Ishikawa (cell line): ENCODE data around the gene CHAT.

Experiments used
- CEBPB ChIP-seq: IDR thresholded peaks from 2 replicates; pipeline ENCODE4 v1.6.1; 2012
- CREB1 ChIP-seq: IDR thresholded peaks from 2 replicates; pipeline ENCODE4 v1.6.1; 2012; ENCODE audit warnings: low read depth
- EP300 ChIP-seq: IDR thresholded peaks from 2 replicates; pipeline ENCODE4 v1.6.1; 2012; ENCODE audit warnings: borderline replicate concordance
- FOXM1 ChIP-seq: IDR thresholded peaks from 2 replicates; pipeline ENCODE4 v1.6.1; 2012; ENCODE audit warnings: low read depth, borderline replicate concordance
- NFIC ChIP-seq: IDR thresholded peaks from 2 replicates; pipeline ENCODE4 v1.6.1; 2012
- RAD21 ChIP-seq: IDR thresholded peaks from 2 replicates; pipeline ENCODE4 v1.6.1; 2012; ENCODE audit warnings: low read depth
- TAF1 ChIP-seq: IDR thresholded peaks from 2 replicates; pipeline ENCODE4 v1.6.1; 2012; ENCODE audit warnings: low read depth, mild to moderate bottlenecking
- TCF12 ChIP-seq: IDR thresholded peaks from 2 replicates; pipeline ENCODE4 v1.6.1; 2012; ENCODE audit warnings: low read depth
- TEAD4 ChIP-seq: IDR thresholded peaks from 2 replicates; pipeline ENCODE4 v1.6.1; 2012
- TF ChIP-seq, protein P1 (sequence below): IDR thresholded peaks from 2 replicates; pipeline ENCODE4 v1.6.1; 2012
- TF ChIP-seq, protein P2 (sequence below): IDR thresholded peaks from 2 replicates; pipeline ENCODE4 v1.6.1; 2012; ENCODE audit warnings: low read depth, mild to moderate bottlenecking
- TF ChIP-seq, protein P3 (sequence below): IDR thresholded peaks from 2 replicates; pipeline ENCODE4 v1.6.1; 2012

DNA sequence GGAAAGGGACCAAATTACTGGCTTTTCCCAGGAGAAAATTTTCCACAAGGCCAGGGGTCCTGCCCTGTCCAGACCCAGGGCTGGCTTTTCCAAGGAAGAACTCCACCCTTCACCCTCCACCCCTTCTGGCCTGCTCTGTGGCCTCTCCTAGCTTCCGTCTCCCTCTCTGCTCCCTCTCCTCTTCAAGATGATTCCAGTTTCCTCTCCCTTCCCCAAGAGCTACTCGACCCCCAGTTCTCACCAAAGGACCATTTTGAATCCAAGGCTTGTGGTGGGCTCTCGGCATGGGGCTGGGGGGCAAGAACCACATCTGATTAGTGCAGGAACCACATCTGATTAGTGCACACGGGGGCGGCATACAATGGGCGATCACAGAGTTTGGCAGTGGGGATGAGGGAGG, 7.7 kb downstream of the CHAT start:
- TF ChIP-seq RAD21: no peak
- TF ChIP-seq TAF1: no peak
- TF ChIP-seq, protein P1, sequence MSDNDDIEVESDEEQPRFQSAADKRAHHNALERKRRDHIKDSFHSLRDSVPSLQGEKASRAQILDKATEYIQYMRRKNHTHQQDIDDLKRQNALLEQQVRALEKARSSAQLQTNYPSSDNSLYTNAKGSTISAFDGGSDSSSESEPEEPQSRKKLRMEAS: no peak
- TF ChIP-seq, protein P2, sequence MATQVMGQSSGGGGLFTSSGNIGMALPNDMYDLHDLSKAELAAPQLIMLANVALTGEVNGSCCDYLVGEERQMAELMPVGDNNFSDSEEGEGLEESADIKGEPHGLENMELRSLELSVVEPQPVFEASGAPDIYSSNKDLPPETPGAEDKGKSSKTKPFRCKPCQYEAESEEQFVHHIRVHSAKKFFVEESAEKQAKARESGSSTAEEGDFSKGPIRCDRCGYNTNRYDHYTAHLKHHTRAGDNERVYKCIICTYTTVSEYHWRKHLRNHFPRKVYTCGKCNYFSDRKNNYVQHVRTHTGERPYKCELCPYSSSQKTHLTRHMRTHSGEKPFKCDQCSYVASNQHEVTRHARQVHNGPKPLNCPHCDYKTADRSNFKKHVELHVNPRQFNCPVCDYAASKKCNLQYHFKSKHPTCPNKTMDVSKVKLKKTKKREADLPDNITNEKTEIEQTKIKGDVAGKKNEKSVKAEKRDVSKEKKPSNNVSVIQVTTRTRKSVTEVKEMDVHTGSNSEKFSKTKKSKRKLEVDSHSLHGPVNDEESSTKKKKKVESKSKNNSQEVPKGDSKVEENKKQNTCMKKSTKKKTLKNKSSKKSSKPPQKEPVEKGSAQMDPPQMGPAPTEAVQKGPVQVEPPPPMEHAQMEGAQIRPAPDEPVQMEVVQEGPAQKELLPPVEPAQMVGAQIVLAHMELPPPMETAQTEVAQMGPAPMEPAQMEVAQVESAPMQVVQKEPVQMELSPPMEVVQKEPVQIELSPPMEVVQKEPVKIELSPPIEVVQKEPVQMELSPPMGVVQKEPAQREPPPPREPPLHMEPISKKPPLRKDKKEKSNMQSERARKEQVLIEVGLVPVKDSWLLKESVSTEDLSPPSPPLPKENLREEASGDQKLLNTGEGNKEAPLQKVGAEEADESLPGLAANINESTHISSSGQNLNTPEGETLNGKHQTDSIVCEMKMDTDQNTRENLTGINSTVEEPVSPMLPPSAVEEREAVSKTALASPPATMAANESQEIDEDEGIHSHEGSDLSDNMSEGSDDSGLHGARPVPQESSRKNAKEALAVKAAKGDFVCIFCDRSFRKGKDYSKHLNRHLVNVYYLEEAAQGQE: no peak
- no peak for TF ChIP-seq TCF12
- TF ChIP-seq CREB1: no peak
- TF ChIP-seq NFIC: no peak
- TF ChIP-seq, protein P3, sequence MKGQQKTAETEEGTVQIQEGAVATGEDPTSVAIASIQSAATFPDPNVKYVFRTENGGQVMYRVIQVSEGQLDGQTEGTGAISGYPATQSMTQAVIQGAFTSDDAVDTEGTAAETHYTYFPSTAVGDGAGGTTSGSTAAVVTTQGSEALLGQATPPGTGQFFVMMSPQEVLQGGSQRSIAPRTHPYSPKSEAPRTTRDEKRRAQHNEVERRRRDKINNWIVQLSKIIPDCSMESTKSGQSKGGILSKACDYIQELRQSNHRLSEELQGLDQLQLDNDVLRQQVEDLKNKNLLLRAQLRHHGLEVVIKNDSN: no peak
- TF ChIP-seq FOXM1: no peak
- TF ChIP-seq EP300: no peak
- TF ChIP-seq CEBPB: no peak
- TF ChIP-seq TEAD4: no peak
